HG02763 (cell line): ENCODE measurements around the gene NPHS2.
A peak's percentile ranks its signal among the peaks of the same experiment; 100 is the strongest.
"Not testable (repeated sequence)": the region's sequence is repeated elsewhere in the genome, so short reads cannot be mapped to it uniquely, and the experiment has no call there.

Experiments used
- ATAC-seq: cut with Tn5 transposase; IDR thresholded peaks from one replicate; pipeline ENCODE4 v1.9.1; 2021; ENCODE audit warnings: mild to moderate bottlenecking, moderate library complexity; ENCODE audit not compliant: unreplicated experiment

The NPHS2 gene

GRCh38 chr1:179548666-179549367 is 26.9 kb downstream of the NPHS2 start:
- ATAC-seq: no peak

- no peak for ATAC-seq
Observed at GRCh38 chr1:179547021-179547535, 28.7 kb downstream of the NPHS2 start.

GRCh38 chr1:179545321-179545720 is 30.4 kb downstream of the NPHS2 start:
- ATAC-seq: no peak

- ATAC-seq: no peak
Observed at GRCh38 chr1:179541774-179542173, 34.0 kb downstream of the NPHS2 start.

GRCh38 chr1:179530352-179530751 is 45.4 kb downstream of the NPHS2 start:
- ATAC-seq: no peak

- no peak for ATAC-seq
Observed at GRCh38 chr1:179529482-179530195, 46.1 kb downstream of the NPHS2 start.

- not testable (repeated sequence) for ATAC-seq
Observed at GRCh38 chr1:179518544-179518943, 57.2 kb downstream of the NPHS2 start.

GRCh38 chr1:179516976-179517705 is 58.6 kb downstream of the NPHS2 start:
- no peak for ATAC-seq

GRCh38 chr1:179510038-179510437 is 65.7 kb downstream of the NPHS2 start:
- ATAC-seq: peak; percentile 80

GRCh38 chr1:179509384-179509783 is 66.4 kb downstream of the NPHS2 start:
- no peak for ATAC-seq

GRCh38 chr1:179506199-179506598 is 69.5 kb downstream of the NPHS2 start:
- ATAC-seq: no peak
